HPDE6-E6E7 (cell line): ENCODE results near the gene ENG.
"Not testable (repeated sequence)": the region's sequence is repeated elsewhere in the genome, so short reads cannot be mapped to it uniquely, and the experiment has no call there.

Experiments
- DNase-seq: peaks from one replicate; pipeline ENCODE4 v3.0.0; 2011; ENCODE audit warnings: missing footprints; ENCODE audit errors: extremely low spot score

Gene ENG

DNA sequence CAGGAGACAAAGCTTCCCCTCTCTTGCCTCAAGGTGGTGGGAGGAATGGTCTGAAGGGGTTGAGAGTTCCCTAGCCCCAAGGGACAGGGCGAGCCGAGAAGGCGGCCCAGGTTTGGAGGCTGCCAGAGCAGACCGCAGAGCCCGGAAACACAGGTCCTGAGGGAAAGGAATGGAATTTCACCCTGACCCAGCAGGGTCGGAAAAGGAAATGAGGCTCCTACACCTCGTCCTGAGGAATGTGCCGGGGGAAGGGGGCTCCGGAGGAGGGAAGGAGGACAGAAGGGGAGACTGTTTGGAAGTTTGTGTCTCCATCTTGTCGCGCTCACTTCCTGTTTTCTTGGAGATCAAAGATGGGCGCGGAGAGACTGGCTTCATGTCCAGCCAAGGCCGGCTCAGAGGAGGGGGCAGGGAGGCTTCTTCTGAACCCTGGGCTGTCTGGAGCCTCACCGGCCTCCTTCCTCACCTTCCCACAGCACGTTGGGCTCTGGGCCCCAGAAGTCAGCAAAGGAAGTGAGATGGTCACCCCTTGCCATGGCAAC, 9.6 kb downstream of the ENG start:
- no peak for DNase-seq

DNA sequence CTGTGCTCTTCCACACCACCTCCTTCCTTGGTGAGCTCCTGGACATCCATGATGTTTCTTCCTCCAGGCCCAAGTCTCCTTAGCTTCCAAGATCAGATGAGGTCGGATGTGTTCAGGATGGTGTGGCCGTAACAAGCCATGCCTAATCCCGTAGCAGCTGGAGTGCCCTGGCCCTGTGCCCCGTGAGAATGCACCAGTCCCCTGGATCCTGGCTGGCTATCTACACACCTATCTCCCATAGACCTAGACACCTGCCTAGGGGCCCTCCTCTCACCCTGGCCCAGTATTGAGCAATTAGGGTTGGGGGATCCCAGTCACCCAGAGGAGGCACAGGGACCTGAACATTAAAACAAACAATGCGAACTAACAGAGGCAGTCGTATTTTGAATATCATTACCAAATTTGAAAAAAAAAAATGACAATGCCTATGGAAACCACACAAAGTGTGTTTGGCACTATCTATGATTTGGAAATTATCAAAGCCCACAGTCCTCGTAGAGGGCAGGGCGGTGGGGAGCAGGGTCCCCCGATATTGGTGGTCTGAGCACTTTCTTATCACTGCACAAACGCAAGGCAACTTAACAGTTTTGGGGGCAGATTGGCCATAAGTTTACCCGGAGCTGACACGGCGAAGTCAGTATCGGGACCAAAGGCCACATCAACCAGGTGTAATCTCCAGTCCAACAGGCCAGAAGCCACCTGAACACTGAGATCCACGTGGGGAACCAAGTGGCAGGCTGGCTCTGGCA, 13.2 kb downstream of the ENG start:
- DNase-seq = no peak

DNA sequence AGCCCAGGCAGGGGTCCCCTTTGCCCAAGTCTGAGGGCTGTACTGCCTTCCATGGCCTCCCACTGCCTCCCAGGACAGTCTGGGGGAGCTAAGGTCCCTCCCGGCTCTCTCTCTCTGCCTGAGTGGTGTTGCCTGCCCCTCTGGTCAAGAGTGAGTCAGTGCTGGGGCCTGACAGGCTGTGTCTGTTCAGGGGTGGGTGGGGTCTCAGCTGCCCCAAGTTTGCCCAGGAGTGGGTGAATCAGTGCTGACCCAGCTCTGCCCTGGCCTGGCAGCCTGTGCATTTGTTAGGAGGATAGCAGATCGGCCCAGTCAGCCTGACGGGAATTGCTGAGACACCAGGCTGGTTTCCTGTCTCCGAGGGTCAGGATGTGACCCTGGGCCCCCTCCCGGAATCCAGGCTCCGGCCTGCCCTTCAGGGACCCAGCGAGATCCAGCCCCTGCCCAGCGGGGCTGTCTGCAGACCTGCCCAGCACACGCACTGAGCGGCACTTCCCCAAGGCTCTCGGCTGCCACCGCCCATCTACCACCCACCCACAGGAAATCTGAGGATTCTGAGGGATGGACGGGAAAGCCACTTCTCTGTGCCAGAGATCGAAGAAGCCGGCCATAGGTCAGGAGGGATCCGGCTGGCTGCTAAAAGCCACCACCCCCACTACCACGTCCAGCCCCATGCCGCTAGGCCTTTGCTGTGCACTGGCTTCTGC, 15.9 kb downstream of the ENG start:
- peak; percentile 68 for DNase-seq

DNA sequence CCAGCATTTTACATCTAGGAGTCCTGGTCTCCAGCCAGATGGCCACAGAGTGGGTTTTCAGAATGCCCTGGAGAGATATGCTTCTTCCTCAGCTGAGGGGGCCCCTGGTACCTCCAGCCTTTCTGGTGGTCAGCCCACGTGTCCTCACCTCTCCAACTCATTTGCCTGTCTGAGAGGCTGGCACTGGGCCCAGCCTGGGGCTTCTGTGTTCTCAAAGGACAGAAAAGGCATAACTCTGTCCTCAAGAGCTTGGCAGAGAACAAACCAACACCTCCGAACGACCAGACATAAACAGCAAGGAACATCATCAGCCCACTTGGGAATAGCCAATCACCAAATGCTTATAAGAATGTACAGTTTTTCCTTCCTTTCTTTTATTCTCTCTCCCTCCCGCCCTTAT, 17.1 kb downstream of the ENG start:
- DNase-seq = no peak

DNA sequence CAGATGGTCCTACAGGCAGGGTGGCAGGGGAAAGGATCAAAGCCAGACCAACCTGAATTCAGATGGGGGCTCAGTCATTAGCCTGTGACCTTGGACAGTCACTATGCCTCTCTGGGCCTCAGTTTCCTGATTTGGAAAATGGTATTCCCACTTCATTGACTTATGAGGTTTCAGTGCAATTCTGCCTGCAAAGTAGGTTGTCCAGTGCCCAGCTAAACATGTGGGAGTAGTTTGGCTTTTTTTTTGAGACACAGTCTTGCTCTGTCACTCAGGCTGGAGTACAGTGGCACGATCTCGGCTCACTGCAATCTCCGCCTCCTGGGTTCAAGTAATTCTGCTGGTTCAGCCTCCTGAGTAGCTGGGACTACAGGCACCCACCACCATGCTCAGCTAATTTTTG, 17.9 kb downstream of the ENG start:
- not testable (repeated sequence) for DNase-seq

DNA sequence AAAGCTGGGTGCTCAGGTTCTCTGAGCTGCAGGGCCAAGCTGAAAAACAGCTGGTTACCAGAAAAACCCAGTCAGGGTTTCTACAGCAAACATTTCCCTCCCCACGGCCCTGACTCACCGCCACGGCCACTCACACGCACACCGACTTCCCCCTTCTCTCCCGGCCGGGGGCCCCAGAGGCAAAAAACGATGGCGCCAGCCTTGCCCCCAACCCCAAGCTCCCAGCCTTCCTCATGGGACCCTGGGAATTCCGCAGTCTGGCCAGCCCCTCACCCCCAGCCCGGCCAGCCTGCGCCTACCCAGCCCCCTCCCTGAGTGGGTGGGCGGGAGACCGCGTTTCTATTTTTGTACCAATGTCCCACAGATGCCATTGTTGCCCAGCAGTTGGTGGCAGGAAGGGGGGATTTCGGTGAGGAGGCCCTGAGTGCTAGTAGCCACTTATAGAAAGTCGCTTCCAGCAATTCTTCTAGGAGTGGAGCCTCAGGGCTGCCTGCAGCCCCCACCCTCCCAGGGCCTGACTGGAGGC, 18.4 kb downstream of the ENG start:
- DNase-seq = no peak

DNA sequence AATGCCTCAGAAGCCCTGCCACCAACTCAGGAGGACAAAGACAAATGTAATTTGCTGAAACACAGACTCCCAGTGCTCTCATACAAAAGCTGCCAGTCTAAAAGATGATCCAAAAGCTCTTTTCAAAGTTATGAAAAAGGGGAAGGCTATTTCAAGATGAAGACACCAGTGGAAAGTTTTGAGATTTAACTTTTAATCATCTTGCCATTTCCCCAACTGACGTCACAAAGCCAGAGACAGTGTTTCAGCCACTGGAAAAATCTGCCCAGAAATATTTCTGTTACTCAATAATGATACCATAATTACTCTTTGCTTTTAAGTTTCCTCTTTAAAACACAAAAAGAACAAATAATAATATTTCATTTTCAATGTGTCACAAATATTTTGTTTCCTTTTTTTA, 20.9 kb downstream of the ENG start:
- no peak for DNase-seq

DNA sequence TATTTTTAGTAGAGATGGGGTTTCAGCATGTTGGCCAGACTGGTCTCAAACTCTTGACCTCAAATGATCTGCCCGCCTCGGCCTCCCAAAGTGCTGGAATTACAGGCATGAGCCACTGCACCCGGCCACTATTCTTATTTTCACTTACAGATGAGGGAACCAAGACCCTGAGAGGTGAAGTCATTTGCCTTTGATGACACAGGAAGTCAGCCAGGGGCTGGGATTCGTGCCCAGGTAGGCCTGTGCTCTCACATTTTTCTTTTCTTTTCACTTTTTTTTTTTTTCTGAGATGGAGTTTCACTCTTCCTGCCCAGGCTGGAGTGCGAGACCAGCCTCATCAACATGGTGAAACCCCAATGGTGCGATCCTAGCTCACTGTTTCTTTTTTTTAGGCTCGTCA, 22.2 kb downstream of the ENG start:
- DNase-seq = no peak

DNA sequence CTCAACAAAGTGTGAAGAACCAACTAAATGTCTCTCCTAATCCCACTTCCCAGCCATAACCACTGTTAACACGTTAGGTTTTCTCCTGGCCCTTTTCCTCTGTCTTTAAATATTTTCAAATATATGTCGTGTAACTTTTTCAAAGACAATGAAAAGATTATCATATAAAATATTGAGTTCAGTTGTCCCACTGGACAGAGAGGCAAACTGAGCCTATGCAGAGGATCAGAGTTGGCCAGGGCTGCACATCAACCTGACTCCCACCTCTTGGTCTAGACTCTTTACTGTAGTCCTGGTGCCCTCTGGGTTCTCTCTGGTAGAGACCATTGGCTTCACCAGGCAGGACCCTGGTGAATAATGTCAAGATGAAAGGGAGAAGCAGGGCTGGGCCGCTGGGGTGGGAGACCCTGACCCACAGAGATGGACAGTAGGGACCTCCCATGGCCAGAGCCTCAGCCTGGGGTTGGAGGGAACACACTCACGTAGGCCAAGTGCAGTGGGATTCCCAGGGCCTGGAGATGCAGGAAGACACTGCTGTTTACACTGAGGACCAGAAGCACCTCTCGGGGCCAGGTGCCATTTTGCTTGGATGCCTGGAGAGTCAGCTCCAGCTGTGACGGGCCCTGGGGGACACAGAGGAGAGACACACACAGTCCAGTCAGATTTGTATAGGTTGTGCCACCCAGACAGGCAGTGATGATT, 25.1 kb downstream of the ENG start:
- no peak for DNase-seq

DNA sequence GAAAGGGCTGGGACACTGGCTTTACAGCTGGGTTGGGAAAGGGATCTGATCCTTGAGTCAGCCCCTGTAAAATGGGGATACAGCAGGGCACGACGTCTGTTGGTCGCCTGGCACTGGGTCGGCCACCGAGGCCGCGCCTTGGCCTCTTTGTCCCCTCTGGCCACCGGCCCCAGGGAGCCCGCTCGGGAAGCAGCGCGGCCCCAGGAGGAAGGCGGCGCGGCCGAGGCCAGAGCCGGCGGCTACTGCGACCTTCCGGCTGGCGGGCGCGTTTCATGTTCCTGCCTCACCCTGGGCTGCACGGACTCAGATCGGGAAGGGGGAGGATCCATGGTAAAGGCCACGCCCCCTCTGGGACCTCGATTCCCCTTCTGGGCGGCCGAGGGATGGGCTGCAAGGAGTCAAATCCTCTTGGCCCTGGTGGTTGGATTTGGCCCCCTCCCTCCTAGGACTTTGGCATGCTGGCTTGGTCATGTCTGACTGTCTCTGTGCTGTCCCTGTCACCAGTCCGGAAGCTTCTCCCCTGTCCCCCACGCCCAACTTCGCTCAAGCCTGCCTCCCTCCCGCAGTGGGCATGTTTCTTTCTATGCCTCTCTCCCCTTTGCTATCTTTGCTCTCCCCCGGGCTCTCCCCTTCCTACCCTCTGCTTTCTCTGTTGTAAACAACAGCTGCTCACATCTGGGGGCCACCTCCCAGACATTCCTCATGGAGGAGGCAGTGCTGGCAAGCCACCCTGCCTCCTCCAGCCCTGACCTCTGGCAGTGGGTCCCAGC, 26.0 kb downstream of the ENG start:
- peak; percentile 35 for DNase-seq

DNA sequence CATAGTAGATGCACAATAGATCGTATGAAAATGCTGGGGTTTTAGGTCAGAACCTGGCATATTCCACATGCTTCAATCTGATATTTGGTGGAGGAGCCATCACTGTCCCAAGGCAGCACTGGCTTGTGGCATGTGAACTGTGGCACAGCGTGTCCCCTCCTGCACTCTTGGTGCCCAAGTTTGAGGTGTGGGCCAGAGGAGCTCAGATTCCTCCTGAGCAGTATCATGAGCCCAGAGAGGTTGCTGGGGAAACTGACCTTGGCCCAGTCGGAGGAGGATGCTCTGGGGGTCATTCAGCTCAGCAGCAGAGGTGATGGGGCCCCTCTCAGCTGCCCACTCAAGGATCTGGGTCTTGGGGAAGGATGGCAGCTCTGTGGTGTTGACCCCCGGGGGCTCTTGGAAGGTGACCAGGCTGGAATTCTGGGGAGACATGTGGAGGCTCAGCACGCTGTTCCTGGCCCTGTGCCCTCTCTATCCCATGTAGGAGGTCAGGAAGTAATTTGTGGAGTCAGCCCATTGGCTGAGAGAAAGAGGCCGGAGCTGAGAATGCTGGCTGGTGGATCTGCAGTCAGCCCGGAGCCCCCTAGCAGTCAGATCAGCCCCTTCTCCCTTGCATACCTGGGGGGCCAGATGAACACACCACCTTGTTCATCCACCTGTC, 28.1 kb downstream of the ENG start:
- no peak for DNase-seq

DNA sequence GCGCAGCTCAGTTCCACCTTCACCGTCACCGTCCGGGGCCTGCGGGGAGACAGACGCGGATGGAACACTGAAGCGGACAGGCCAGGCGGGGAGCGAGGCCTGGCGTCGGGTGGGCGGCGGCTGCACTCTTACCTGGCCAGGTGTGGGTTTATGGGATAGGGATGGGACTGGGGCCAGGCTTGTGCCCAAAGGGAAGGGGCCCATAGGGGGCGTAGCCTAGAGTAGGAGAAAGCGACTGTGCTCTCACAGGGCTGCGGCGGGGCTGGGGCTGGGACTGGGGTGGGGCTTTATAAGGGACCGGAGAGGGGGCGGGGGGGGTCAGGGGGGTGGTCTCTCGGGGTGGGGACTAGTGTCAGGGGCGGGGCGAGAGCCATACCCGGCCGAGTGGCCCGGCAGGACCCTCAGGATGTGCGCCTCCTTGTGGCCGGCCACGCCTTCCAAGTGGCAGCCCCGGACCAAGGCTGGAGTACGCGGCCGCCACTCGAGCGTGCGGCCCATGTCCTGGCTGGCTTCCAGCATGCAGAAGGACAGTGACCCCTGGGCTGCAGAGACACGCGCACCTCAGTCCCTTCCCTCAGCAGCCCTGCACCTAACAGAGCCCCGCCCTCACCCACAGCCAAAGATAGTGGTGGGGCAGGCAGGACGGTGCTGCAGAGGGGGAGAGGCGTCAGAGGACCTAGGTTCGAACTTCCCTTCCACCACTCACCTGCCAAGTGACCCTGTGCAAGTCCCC, 29.0 kb downstream of the ENG start:
- no peak for DNase-seq

DNA sequence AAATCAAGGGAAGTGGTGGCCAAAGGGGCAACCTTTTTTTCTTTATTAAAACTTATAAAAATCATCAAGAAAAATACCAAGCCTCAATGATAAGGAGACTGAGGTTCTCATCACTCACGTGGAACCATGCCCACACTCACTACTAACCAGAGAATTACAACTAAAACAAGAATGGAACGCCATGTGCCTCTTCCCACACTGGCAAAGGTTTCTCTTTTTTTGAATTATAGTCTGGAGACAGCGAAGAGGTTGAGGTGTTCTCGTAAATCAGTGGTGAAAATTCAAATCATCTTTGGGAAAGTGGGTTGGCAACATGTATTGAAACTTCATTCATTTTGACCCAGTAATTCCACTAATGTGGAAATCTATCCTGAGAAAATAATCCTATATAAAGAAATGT, 32.4 kb downstream of the ENG start:
- no peak for DNase-seq

DNA sequence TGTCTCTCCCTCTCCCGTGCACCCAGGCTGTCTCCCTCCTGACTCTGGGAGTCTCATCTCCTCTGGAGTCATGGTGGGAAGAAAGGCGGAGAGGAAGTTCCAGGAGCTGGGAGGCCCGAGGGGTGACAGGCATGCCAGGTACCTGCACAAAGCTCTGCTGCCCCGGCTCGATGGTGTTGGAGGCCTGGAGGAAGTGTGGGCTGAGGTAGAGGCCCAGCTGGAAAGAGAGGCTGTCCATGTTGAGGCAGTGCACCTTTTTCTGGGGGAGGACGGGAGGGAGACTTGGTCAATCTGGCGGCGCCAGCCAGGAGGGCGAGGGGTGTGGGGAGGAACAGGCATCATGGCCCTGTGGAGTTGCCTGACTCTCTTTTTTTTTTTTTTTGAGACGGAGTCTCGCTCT, 35.9 kb downstream of the ENG start:
- DNase-seq = no peak

DNA sequence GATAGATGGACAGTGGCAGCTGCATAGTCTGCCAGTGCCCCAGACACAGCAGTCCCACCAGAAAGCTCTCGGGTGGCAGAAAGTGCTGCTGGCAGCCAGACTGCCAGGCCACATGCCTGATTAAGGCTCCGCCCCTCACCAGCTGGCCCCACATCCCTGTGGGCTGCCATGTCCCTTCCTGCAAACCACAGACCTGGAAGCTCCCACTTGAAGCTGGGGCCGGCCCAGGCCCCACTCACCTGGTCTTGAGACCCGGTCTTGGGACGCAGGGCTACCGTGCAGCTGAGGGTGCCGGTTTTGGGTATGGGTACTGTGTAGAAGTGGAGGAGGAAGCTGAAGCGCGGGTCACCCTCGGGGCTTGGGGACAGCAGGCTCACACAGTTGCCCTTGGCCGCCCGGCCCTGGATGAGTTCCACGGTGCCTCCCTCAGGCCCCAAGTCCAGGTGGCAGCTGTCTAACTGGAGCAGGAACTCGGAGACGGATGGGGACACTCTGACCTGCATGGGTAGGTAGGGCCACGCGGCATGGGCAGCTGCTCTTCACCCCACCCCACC, 36.5 kb downstream of the ENG start:
- DNase-seq = no peak

DNA sequence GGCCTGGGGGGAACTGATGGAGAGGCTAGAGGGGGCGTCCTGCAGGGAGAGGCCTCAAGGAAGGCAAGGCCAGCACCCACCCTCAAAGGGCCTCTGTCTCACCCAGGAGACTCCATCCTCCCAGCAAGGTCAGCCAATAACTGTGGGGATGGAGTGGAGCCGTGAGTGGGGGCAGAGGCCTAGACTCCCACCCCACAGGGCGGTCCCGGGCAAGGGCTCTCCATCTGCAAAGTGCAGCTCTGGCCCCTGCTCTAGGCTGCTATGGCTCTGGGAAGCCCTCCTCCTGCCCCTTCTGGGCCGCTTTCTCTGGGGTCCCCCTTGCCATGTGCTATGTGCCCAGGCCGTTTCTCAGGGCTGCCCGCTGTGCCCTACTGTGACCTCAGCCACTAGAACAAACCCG, 37.7 kb downstream of the ENG start:
- no peak for DNase-seq

DNA sequence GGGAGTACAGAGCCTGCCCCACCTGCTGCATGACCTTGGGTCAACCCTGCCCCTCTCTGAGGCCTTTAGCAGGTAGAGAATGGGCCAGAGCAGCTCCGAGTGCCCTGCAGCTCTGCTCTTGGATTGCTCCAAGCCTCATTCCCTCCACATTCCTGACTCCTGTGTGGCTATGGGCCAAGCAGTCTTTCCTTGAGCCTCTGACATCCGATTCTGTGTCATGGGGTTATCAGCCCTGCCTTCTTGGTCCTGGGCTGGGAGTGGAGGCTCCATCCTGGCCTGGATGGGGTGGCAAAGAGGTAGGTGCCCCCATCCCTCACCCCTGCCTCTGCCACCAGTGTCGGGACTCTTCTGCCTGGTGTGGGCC, 38.1 kb downstream of the ENG start:
- DNase-seq = no peak

DNA sequence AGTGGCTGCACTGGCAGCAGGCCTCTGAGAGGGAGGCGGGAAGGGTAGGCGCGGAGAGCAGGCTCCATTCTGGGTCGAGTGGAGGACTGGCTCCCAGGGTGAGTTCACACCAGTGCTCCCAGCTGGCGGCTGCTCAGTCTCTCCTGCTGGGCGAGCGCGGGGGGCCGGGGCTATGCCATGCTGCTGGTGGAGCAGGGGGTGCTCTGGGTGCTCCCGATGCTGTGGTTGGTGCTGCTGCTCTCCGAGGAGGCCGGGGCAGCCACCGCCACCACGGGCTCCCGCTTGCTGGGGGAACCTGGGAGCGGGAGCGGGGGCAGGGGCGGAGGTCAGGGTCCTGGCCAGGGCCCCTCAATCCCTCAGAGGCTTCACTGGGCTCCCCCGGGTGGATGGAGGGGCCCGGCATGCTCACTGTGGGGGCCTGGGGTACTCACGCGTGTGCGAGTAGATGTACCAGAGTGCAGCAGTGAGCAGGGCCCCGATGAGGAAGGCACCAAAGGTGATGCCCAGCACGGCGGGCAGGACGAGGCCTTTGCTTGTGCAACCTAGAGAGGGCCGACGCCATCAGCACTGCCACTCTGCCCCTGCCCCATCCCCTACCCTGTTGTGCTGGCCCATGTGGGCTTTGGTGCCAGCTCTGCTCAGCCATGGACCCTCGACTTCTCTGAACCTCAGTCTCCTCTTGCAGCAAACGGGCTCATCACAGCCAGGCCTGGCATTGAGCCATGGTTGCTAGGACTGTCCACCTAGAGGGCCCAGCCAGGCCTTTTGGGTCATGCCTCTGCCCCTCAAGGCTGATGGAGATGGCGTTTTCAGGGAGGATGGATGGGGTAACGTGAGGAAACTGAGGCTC, 38.7 kb downstream of the ENG start:
- no peak for DNase-seq
